PFSK-1 (cell line): ENCODE data around the gene TLK1.
A peak's percentile ranks its signal among the peaks of the same experiment; 100 is the strongest.

Source experiments
- FOXP2 ChIP-seq: optimal IDR thresholded peaks from 2 replicates; pipeline ENCODE3; 2011; ENCODE audit warnings: borderline replicate concordance, control low read depth, inconsistent platforms; ENCODE audit not compliant: insufficient read depth; ENCODE audit errors: extremely low read length, extremely low read depth
- POLR2AphosphoS5 ChIP-seq: IDR thresholded peaks from 2 replicates; pipeline ENCODE4 v1.6.1; 2012; ENCODE audit warnings: low read depth, mild to moderate bottlenecking, control low read depth, low read length, moderate library complexity
- REST ChIP-seq, 2 experiments: IDR thresholded peaks; 2 replicates each; pipeline versions ENCODE4 v1.6.1 to v1.8.0; 2011 to 2012; ENCODE audit warnings: low read depth in 2 of 2, low read length in 2 of 2, control low read depth in 1 of 2, inconsistent platforms in 1 of 2, mild to moderate bottlenecking in 1 of 2, moderate library complexity in 1 of 2; ENCODE audit not compliant: insufficient read depth in 1 of 2
- SIN3A ChIP-seq: IDR thresholded peaks from 2 replicates; pipeline ENCODE4 v1.6.1; 2012; ENCODE audit warnings: mild to moderate bottlenecking, low read length, moderate library complexity, borderline replicate concordance; ENCODE audit not compliant: insufficient read depth
- TAF1 ChIP-seq: IDR thresholded peaks from 2 replicates; pipeline ENCODE4 v1.6.1; 2012; ENCODE audit warnings: low read length, control low read depth, borderline replicate concordance; ENCODE audit not compliant: insufficient read depth

The TLK1 gene

GRCh38 chr2:171167352-171167997, 6.8 kb upstream of the TLK1 start:
- TF ChIP-seq FOXP2 (no peak), REST (IDR thresholded peaks at IDR 0.05; ENCODE audit: insufficient read depth in 1 of 2, low read depth in 2 of 2, low read length in 2 of 2) (no peak), POLR2AphosphoS5 (no peak), TAF1 (no peak), SIN3A (no peak)

- no peak for TF ChIP-seq SIN3A
- TF ChIP-seq FOXP2: no peak
- TF ChIP-seq TAF1: no peak
- no peak for TF ChIP-seq POLR2AphosphoS5
- TF ChIP-seq REST (IDR thresholded peaks at IDR 0.05; ENCODE audit: insufficient read depth in 1 of 2, low read depth in 2 of 2, low read length in 2 of 2): no peak
These were observed 5.8 kb upstream of the TLK1 start for GRCh38 chr2:171166328-171166983.

- no peak for TF ChIP-seq FOXP2
- TF ChIP-seq POLR2AphosphoS5: no peak
- no peak for TF ChIP-seq TAF1
- no peak for TF ChIP-seq SIN3A
These were observed 5.3 kb upstream of the TLK1 start for GRCh38 chr2:171165967-171166327.

GRCh38 chr2:171163261-171163660, 2.6 kb upstream of the TLK1 start:
- no peak for TF ChIP-seq TAF1

GRCh38 chr2:171160956-171161740, 455 bp upstream of the TLK1 start:
- peak; percentile 12; the same call in 1 of the 2 replicates for TF ChIP-seq TAF1
- TF ChIP-seq FOXP2: no peak
- no peak for TF ChIP-seq SIN3A

GRCh38 chr2:171159372-171160118, 1.1 kb downstream of the TLK1 start:
- no peak for TF ChIP-seq SIN3A
- TF ChIP-seq FOXP2: no peak
- no peak; the same call in 1 of the 2 replicates for TF ChIP-seq POLR2AphosphoS5
- TF ChIP-seq REST (IDR thresholded peaks at IDR 0.05; ENCODE audit: insufficient read depth in 1 of 2, low read depth in 2 of 2, low read length in 2 of 2): no peak
- TF ChIP-seq TAF1: no peak
